PFSK-1 (cell line): Measurements from ENCODE around the gene ATAD3C.

ENCODE experiments used
- FOXP2 ChIP-seq: optimal IDR thresholded peaks from 2 replicates; pipeline ENCODE3; 2011; ENCODE audit warnings: borderline replicate concordance, control low read depth, inconsistent platforms; ENCODE audit not compliant: insufficient read depth; ENCODE audit errors: extremely low read length, extremely low read depth
- POLR2AphosphoS5 ChIP-seq: IDR thresholded peaks from 2 replicates; pipeline ENCODE4 v1.6.1; 2012; ENCODE audit warnings: low read depth, mild to moderate bottlenecking, control low read depth, low read length, moderate library complexity
- REST ChIP-seq, 2 experiments: IDR thresholded peaks; 2 replicates each; pipeline versions ENCODE4 v1.6.1 to v1.8.0; 2011 to 2012; ENCODE audit warnings: low read depth in 2 of 2, low read length in 2 of 2, control low read depth in 1 of 2, inconsistent platforms in 1 of 2, mild to moderate bottlenecking in 1 of 2, moderate library complexity in 1 of 2; ENCODE audit not compliant: insufficient read depth in 1 of 2
- SIN3A ChIP-seq: IDR thresholded peaks from 2 replicates; pipeline ENCODE4 v1.6.1; 2012; ENCODE audit warnings: mild to moderate bottlenecking, low read length, moderate library complexity, borderline replicate concordance; ENCODE audit not compliant: insufficient read depth
- TAF1 ChIP-seq: IDR thresholded peaks from 2 replicates; pipeline ENCODE4 v1.6.1; 2012; ENCODE audit warnings: low read length, control low read depth, borderline replicate concordance; ENCODE audit not compliant: insufficient read depth

The ATAD3C gene

GRCh38 chr1:1511533-1512285 is 62.2 kb downstream of the ATAD3C start, which contains the start of gene ATAD3A:
Gene ATAD3A (plus strand): TSS chr1:1512162. CDS start chr1:1512269, 107 bp downstream.
- TF ChIP-seq TAF1 = 0 out of 2 replicates have a peak, but pooled peaks have one; percentile 6
- no peak for TF ChIP-seq SIN3A
- peak; percentile 61 for TF ChIP-seq POLR2AphosphoS5
- TF ChIP-seq FOXP2 = peak; percentile 78
- TF ChIP-seq REST (IDR thresholded peaks at IDR 0.05; ENCODE audit: insufficient read depth in 1 of 2, low read depth in 2 of 2, low read length in 2 of 2) = no peak; a peak in 1 of 4 replicates

- TF ChIP-seq POLR2AphosphoS5 (no peak), TAF1 (no peak), SIN3A (no peak), FOXP2 (no peak), REST (IDR thresholded peaks at IDR 0.05; ENCODE audit: insufficient read depth in 1 of 2, low read depth in 2 of 2, low read length in 2 of 2) (no peak)
These were observed 68.6 kb downstream of the ATAD3C start for GRCh38 chr1:1517973-1518620.
